NCI-H1105 treated with DMSO at 0.1 percent for 48 hours (cell line): ENCODE data around the gene BCORL1.

Experiments
- DNase-seq: peaks from one replicate; lab custom pipeline; 2025; lab: John Stamatoyannopoulos, UW

BCORL1 gene

DNA sequence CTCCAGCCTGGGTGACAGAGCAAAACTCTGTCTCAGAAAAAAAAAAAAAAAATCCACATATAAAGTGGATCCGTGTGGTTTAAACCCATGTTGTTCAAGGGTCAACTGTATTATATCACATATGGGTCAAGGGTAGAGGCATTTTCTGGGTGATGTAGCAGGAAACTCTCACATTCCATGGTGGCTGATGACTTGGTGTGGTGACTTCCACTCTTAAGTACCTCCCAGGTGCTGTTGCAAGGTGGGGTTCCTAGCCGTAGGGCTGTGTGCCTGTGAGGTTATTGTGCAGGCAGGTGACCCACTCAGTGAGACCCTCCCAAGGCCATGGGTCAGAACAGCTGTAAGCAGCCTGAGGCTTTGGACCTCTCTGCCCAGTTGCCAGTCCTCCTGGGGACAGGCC lies 110.8 kb downstream of the BCORL1 start:
- DNase-seq: no peak

DNA sequence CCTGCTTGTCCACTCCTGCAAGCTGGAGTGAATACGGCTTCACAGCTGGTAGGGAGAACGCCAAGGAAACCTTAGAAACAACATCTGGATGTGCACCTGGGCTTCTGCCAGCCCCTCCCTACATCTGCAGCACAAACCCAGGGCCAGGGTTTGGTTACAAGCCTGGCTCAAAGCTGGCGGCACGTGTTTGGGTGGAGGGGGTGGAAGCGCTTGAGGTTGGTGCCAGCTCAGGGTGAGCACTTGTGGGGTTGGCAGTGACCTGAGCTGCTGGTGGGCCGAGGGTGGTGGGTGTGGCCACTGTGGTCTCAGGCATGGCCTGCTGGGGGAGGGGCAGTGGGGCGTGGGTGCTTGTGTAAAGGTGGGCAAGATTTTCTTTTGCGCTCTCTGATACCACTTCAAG lies 112.3 kb downstream of the BCORL1 start:
- DNase-seq: no peak

DNA sequence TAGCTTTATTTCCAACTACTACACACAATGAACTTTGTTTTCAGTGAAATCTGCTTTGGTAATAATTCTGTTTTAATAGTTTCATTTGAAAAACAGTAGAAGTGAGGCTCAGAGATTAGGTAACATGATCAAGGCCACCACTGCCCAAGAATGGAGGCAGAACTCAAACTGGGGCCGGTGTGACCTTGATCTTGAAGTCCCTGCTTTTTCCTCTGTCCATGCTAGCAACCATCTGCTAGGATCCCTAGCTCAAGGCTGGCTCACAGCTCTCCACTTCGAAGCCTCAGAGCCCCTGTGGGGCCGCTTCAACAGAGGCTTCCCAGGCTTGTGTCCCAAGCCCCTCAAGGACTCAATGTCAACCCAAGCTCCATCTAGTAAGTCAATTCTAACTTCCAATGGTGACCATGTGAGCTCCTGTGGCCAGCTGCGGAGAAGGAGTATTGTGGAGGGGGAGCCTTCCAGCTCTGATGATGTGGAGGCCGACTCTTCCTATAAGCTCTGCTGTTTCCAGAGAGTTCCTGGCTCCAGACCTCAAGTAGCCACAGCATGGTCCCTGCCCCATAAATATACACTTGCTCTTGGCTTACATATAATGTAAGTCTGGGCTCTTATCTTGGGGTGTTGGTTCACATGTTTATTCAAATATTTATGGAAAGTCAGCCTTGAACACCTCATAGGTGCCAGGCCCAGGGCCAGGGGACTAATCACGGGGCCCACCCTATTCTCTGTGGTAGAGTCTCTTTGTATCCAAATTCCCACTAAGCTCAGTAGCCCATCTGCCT lies 113.0 kb downstream of the BCORL1 start:
- DNase-seq: no peak

DNA sequence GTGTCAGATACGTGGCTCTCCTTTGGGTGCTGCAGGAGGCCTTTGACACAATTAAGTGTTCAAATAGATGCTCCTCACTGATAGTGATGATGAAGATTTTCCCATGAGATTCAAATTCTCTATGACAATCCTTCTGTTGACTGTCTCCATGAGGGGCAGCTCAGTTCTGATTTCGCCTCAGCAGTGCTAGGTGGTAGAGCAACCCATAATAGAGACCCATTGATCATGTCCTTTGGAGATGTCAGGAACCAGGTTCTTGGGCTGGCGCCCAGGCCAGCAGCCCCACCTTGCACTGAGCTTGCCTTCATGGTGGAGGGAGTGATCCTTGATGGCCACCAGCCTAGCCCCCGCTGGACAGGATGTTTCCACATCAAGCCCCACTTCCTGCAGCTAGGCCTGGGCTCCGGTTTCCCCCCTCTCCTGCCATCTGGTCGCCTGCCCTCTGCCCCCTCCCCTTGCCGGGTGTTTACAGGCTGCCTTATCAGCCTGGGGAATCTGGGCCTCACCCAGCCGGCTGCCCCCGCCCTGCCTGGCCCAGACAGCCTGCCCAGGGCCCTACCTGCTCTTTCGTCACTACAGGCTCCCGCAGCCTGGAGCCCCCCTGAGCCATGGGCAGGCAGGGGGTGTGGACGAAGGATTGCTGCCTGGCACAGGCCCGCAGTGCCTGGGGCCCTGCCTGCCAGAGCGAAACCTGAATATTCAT lies 115.2 kb downstream of the BCORL1 start:
- no peak for DNase-seq

DNA sequence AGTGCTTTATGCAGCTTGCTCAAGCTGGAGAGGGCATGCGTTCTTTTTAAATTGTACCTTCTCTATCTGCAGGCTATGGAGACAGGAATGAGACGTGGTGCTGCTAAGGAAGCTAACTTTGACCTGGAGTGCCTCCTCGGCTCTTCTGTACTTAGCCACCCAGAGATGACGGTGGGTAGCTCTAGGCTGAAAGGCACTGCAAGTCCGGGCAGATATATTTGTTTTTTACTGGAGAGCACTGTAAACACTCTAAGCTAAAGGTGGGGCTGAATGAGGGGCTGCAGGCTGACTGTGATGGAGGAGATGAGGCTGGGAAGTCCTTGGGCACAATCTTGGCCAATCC lies 115.7 kb downstream of the BCORL1 start:
- no peak for DNase-seq

DNA sequence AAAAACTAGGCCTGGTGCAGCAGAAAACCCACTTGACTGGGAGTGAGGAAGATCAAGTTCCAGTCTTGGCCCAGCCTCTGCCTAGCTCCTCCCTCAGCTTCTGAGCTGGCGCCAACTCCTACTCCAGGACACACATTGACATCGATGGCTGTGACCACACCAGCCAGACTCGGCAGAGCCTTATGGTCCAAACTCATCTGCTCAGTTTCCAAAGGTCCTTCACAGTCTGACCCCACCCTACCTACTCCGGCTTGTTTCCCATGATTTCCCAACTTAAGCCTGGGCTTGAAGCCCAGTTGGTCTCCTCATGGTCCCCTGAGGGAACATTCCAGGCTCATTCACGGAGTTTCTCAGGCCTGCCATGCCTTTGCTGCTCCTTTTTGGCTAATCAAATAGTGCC lies 117.7 kb downstream of the BCORL1 start:
- no peak for DNase-seq

DNA sequence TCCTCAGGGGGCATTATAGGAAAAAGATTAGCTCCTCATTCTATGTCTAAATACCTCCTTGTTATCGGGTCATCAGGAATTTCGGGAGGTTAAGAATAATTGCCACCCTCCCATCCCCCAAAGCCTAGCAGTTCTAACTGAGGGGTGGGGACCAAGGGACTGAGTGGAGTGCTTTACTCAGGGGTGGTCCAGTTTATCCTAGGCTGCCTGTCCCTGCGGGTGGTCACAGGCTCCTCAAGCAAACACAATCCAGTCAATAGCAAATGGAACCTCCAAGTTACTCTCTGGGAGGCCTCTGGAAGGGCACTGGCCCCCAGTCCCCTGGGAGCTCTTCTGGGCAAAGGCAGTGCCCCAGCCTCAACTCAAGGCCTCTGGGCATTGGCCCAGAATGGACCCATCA lies 121.2 kb downstream of the BCORL1 start:
- DNase-seq: no peak

DNA sequence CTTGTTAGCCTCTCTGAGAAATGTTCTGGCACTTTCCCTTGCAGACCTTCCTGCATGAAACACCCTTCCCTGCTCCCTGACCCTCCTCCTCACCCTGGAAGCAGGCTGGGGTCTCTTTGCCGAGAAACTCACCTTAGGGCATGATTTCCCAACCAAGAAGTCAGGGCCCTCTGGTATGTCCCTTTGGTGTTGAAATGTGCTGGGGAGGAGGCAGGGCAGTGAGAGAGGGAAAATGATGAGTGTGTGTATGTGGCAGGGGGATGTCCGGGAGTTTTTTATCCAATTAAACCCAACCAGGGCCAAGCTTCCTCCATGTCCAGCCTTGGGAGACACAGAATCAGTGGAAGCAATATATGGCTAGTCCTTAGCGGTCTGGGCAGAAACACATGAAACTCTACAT lies 122.8 kb downstream of the BCORL1 start:
- DNase-seq: no peak

DNA sequence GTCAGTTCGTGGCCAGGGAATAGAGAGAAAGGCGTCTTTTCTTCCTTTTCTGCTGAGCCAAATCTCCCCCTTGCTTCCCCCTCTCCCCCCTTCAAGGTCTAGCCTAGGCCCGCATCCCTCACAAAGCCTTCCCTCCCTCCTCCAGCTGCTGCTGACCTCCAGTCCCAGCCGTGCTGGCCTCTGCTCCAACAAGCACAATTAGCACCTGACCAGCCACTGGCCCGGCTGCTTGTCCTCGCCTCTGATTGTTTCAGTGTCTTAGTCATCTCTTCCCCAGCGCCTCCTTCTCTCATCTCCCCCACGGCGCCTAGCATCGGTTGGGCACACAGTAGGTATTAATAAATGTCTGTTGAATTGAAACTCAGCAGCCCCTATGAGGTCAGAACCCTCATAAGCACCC lies 123.6 kb downstream of the BCORL1 start:
- no peak for DNase-seq
